NCI-H2107 (cell line): Measurements from ENCODE around the gene AGMAT.
"Not testable (repeated sequence)": the region's sequence is repeated elsewhere in the genome, so short reads cannot be mapped to it uniquely, and the experiment has no call there.

Source experiments
- DNase-seq: peaks from one replicate; lab custom pipeline; 2025; lab: John Stamatoyannopoulos, UW

Gene AGMAT

DNA sequence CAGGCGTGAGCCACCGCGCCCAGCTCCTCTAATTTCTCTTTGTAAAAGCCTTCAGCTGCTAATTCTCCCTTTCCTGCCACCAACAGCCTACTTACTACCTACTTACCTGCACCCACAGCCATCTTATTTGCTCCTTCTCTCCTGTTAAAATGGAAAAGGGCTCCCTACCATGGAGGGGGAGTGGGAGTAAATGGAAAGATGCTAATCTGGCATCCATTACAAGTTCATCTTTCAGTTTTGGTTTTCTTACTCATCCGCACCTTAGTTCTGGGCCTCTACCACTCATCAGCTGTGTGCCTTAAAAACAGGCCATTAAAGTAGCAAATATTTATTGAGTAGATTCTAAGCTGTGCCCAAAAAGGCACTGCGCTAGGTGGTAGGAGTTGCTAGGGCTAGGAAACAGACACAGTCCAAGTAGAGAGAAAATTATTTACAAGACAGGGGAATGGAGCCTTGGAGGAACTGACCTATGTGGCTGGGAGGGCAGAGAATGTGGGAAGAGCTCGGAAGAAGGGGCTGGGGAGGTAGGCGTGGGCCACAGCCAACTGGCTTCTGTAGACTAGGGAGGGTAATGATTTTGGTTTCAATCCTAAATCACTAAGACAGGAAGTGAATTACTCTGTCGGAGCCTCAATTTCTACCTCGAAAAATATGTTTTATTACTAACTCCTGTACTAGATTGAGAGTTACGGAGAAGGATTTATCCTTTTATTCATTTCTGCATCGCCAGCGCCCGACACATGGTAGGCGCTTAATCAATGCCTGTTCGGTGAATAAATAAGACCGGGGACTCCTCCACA lies 31.7 kb upstream of the AGMAT start:
- DNase-seq, result no peak

DNA sequence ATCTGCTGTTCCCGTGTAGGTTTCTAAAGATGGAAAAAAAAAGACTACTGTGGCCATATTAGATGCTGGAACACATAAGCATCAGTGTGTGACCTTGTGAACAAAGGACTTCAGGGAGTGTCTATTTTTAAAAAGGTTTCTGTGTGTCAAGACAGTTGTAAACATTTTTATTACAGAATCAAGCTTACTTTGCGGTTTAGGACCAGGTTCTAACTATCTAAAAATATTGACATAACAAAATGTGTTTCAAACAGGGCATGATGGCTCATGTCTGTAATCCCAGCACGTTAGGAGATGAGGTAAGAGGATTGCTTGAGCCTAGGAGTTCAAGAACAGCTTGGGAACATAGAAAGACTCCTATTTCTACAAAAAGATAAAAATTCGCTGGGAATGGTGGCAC lies 25.3 kb upstream of the AGMAT start:
- DNase-seq, result peak; percentile 9

- no peak for DNase-seq
These were observed 24.8 kb upstream of the AGMAT start for GRCh38 chr1:15609631-15610030.

GRCh38 chr1:15605398-15606383 lies 20.8 kb upstream of the AGMAT start:
- DNase-seq, result no peak

- DNase-seq, result not testable (repeated sequence)
These were observed 19.5 kb upstream of the AGMAT start for GRCh38 chr1:15604400-15604799.

GRCh38 chr1:15603966-15604282 lies 19.1 kb upstream of the AGMAT start:
- not testable (repeated sequence) for DNase-seq

DNA sequence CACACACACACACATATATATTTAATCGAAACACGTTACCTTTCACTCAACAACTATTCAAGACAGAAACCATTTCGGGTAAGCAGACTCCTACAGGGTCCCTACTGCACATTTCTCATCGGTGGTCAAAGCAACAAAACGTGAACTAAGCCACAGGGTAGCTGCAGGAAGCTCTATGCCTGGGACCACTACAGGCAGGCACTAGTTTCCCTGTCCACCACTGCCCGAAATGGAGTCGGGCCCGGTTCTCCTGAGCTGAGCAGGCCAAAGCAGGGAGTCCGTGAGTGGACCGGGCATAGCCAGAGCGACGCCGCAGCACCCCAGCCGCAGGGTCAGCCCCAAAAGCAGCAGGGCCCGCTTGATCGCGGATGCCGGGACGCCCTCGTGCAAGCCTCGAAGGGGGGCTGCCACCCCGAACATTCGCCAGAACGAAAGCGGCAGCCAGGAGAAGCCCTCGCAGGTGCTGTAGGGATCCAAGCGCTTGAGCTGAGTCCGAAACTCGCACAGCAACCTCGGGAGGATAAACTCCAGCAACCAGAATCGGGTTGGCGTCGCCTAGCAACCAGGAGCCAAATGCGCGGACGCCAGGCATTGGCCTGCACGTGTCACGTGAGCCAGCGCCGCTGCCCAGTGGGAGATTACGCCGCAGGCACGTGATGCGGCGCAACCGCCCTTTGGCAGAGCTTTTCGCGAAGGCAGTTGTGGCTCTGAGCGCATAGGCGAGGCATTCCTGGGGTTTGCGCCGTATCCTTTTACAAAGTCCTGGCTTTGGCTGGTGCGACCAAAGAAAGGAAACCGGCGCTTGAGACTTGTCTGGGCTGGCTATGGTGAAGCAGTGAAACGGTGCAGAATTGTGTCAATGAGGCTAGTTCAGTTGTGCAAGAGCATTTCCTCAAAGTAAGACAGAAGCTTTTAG lies 18.5 kb upstream of the AGMAT start:
- peak; percentile 94 for DNase-seq

- DNase-seq, result no peak
These were observed 13.6 kb upstream of the AGMAT start for GRCh38 chr1:15598436-15598835.

GRCh38 chr1:15595809-15596617 lies 11.2 kb upstream of the AGMAT start:
- no peak for DNase-seq

DNA sequence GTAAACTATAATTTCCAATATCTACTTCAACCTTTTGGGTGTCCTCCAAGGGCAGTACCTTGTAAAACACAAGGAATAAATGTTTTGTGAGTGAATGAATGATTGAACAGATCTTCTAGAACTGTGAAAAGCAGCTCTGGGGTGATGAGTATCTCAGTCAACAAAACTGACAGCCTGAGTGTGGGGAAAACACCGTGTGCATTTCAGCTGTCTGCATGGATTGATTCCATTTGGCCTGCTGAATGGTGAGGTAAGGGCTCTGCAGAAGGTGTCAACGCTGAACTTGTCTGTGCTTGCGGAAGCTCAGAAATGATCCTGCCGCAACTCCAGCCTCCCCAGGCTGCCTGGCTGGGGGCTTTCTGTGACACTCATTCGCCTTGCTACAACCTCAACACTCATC lies 7.4 kb upstream of the AGMAT start:
- no peak for DNase-seq

GRCh38 chr1:15583016-15583706 lies 1.7 kb downstream of the AGMAT start:
- DNase-seq, result no peak

DNA sequence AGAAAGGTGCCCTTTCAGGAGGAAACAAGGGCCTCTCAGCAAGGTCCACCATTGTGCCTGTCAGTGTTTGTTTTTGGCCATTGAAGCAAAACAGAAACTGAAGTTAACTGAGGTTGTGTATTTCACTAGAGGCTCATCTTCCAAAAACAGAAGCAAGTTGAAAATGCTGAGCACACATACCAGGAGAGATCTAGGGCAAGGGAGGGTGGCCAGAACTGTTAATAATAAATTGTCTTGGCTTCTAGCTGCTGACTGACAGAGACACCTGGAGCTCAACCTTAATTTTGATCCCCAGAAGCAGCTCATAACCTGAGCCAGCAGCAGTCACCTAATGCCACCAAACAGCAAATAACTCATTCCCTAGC lies 5.2 kb downstream of the AGMAT start:
- DNase-seq, result no peak

- DNase-seq, result no peak
These were observed 5.7 kb downstream of the AGMAT start for GRCh38 chr1:15578921-15579682.

- DNase-seq, result no peak
These were observed 7.2 kb downstream of the AGMAT start for GRCh38 chr1:15577691-15578090.

- DNase-seq, result no peak
These were observed 9.2 kb downstream of the AGMAT start for GRCh38 chr1:15575549-15576150.

DNA sequence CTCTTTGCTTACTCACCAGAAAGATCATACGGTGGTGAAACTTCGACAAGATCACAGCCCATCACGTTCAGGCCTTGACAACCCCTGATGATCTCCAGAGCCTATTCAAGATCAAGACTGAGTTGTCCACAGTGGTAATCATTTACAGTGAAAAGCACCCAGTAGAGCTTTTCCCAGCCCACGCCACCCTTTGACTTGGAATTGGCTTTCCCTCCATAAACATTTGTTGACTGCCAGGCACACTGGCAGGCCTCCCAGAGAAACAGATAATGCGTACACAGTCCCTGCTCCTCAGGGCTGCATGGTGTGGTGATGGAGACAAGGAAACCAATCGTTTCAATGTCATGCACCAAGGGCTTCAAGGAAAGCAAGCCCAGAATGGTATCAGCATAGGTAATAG lies 10.1 kb downstream of the AGMAT start:
- no peak for DNase-seq

DNA sequence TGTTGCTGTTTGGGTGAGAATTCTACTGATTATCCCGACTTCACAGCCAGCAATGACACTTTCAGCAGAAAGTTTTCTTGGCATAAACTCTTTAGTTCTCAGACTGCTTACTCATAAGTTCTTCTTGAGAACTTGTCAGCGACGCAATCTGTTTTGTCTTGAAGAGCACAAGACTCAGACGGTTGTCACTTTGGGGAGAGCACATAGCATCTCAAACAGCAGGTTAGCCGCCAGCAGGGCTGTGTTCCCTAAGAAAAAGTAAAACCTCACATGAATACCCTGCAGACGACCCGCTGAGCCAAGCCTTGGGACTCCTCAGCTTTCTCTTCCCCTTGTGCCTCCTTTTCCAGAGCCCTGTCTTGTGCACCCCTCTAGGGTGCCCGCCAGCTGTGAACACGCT lies 11.4 kb downstream of the AGMAT start:
- no peak for DNase-seq

GRCh38 chr1:15571266-15571665 lies 13.6 kb downstream of the AGMAT start:
- no peak for DNase-seq

DNA sequence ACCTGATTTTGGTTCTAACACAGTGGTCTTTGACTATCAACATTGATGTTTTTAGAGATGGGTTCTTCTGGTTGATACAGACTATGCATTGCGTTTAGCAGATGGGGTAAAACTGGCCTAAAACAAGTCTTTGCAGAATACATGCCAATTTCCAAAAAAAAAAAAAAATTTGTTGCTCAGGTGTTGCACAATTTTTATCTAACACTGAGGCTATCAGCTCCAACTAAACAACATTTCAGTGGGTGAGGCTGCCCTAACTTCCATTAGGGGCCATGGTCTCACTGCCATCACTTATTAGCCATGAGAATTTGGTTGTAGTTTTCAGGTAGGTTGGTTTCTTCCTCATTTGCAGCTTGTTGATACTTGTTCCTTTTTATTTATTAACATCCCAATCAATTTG lies 14.0 kb downstream of the AGMAT start:
- DNase-seq, result no peak
